ENCODE measurements around the gene RNF213. TPM values are rescaled to one million over a fixed set of nuclear protein-coding genes. Genes with fewer than 3 reads are reported as not detected.

Gene RNF213
- total RNA-seq, 1 donor, result 198 TPM

- no peak overlapping the region for H3K4me3 ChIP-seq (ENCODE audit: low read depth, low read length)
- no peak for DNase-seq (ENCODE audit: low read depth)
- TF ChIP-seq CTCF (IDR thresholded peaks at IDR 0.05; ENCODE audit: insufficient read depth, low read depth, low read length), result no peak
These were observed 112.4 kb downstream of the RNF213 start for GRCh38 chr17:80372922-80373570.

GRCh38 chr17:80374039-80374731 is 113.5 kb downstream of the RNF213 start:
- no peak overlapping the region for H3K4me3 ChIP-seq (ENCODE audit: low read depth, low read length)
- no peak for TF ChIP-seq CTCF (IDR thresholded peaks at IDR 0.05; ENCODE audit: insufficient read depth, low read depth, low read length)
- no peak for DNase-seq (ENCODE audit: low read depth)

- no peak for DNase-seq (ENCODE audit: low read depth)
These were observed 114.3 kb downstream of the RNF213 start for GRCh38 chr17:80374732-80375585.

DNA sequence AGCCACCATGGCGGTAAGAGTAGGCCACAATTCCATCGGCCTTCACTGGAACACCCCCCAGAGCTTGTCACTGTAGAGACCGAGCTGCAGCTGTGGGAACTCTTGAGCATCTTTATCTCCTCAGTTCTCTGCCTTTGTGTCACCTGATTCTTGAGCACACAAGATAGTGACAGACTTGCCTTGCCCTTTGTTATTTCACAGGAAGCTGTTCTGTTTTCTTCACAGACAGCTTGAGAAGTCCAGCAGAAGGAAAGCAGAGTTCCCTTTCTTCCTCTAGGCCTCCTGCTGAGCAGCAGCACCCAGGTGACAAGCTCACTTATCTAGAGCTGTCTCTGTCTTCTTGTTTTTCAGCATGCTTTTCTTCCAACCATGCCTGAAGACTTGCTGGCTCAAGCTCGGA is 115.9 kb downstream of the RNF213 start:
- TF ChIP-seq CTCF (IDR thresholded peaks at IDR 0.05; ENCODE audit: insufficient read depth, low read depth, low read length), result no peak
- no peak overlapping the region for H3K4me3 ChIP-seq (ENCODE audit: low read depth, low read length)
- DNase-seq (ENCODE audit: low read depth), result no peak

More at GRCh38 chr17:80374732-80375585, 114.3 kb downstream of the RNF213 start:
- H3K4me3 ChIP-seq (ENCODE audit: low read depth, low read length), result no peak overlapping the region
- TF ChIP-seq CTCF (IDR thresholded peaks at IDR 0.05; ENCODE audit: insufficient read depth, low read depth, low read length), result no peak

DNA sequence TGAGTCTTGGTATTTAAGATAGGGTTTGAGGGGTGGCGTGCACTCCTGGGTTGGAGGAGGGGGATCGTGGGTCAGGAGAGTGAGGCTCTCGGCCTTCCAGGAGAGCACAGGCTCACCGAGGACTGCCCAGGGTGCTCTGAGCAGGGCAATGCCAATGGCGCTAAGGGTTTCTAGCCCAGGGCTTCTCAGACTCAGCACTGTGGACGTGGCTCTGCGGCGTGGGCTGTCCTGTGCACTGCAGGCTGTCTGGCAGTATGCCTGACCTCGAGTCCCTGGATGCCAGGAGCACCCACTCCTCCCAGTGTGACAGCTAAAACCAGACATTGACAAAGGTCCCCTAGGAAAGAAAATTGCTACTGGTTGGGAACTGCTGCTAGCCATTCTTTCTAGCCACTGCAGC is 117.1 kb downstream of the RNF213 start:
- DNase-seq (ENCODE audit: low read depth), result no peak
- no peak for TF ChIP-seq CTCF (IDR thresholded peaks at IDR 0.05; ENCODE audit: insufficient read depth, low read depth, low read length)
- no peak overlapping the region for H3K4me3 ChIP-seq (ENCODE audit: low read depth, low read length)

GRCh38 chr17:80379348-80379747 is 118.7 kb downstream of the RNF213 start:
- DNase-seq (ENCODE audit: low read depth), result no peak
- no peak overlapping the region for H3K4me3 ChIP-seq (ENCODE audit: low read depth, low read length)
- TF ChIP-seq CTCF (IDR thresholded peaks at IDR 0.05; ENCODE audit: insufficient read depth, low read depth, low read length), result no peak

All from fibroblast of villous mesenchyme (primary cell).